Progenitor cell of endocrine pancreas (in vitro differentiated cells): ENCODE measurements around the gene CTNNA2. TPM values are rescaled to one million over a fixed set of nuclear protein-coding genes. Genes with fewer than 3 reads are reported as not detected.

ENCODE experiments used
- DNase-seq: peaks from one replicate; pipeline ENCODE4 v3.0.0; 2021; ENCODE audit warnings: low spot score; ENCODE audit not compliant: unreplicated experiment
- H3K27ac Mint-ChIP-seq: 2 replicates; pipeline ENCODE4 v1.8.0; 2021; ENCODE audit warnings: mild to moderate bottlenecking, moderate library complexity, mixed read lengths
- H3K27me3 Mint-ChIP-seq: 2 replicates; pipeline ENCODE4 v1.8.0; 2021; ENCODE audit warnings: mixed read lengths
- H3K36me3 Mint-ChIP-seq: 2 replicates; pipeline ENCODE4 v1.8.0; 2022; ENCODE audit warnings: mixed read lengths; ENCODE audit not compliant: insufficient read depth
- H3K4me1 Mint-ChIP-seq: 2 replicates; pipeline ENCODE4 v1.8.0; 2021; ENCODE audit warnings: low read depth, mixed read lengths
- H3K4me3 Mint-ChIP-seq: 2 replicates; pipeline ENCODE4 v1.8.0; 2021; ENCODE audit warnings: low read depth, mild to moderate bottlenecking, moderate library complexity, mixed read lengths
- H3K9me3 Mint-ChIP-seq: 2 replicates; pipeline ENCODE4 v1.8.0; 2021; ENCODE audit warnings: low read depth, mixed read lengths
- CTCF ChIP-seq: fragments of 200-600 bp; sonication (generic); IDR thresholded peaks from one replicate; pipeline ENCODE4 v1.5.0; 2021; ENCODE audit warnings: antibody characterized with exemption, mild to moderate bottlenecking; ENCODE audit not compliant: unreplicated experiment
- total RNA-seq: library from RNA; stranded (reverse); gene quantifications from 2 replicates; pipeline ENCODE4 v1.2.1, GENCODE V29; 2021

The CTNNA2 gene
- total RNA-seq, 1 donor from 2014 or later = 10.2 TPM

GRCh38 chr2:80148906-80149305 is 636.1 kb downstream of the CTNNA2 start:
- no peak for TF ChIP-seq CTCF
- Mint-ChIP-seq H3K9me3 (no peaks in the 10 kb centered on the region), H3K27ac (no peak overlapping the region), H3K27me3 (no peaks in the 10 kb centered on the region), H3K4me3 (no peak overlapping the region), H3K4me1 (peaks cover 2% of the 10 kb centered on the region), H3K36me3 (no peaks in the 10 kb centered on the region)
- no peak for DNase-seq

- Mint-ChIP-seq H3K27ac (no peak overlapping the region), H3K4me3 (no peak overlapping the region), H3K9me3 (no peaks in the 10 kb centered on the region), H3K36me3 (no peaks in the 10 kb centered on the region), H3K4me1 (peaks cover 2% of the 10 kb centered on the region), H3K27me3 (no peaks in the 10 kb centered on the region)
- TF ChIP-seq CTCF = no peak
- DNase-seq = no peak
Observed at GRCh38 chr2:80149991-80150390, 637.1 kb downstream of the CTNNA2 start.

GRCh38 chr2:80151248-80151647 is 638.4 kb downstream of the CTNNA2 start:
- H3K4me1 Mint-ChIP-seq = no peaks in the 10 kb centered on the region

GRCh38 chr2:80151651-80152050 is 638.8 kb downstream of the CTNNA2 start:
- H3K4me1 Mint-ChIP-seq = no peaks in the 10 kb centered on the region
- H3K27ac Mint-ChIP-seq = no peak overlapping the region
- no peaks in the 10 kb centered on the region for H3K36me3 Mint-ChIP-seq
- no peak for TF ChIP-seq CTCF
- H3K27me3 Mint-ChIP-seq = no peaks in the 10 kb centered on the region
- H3K4me3 Mint-ChIP-seq = no peak overlapping the region
- DNase-seq = no peak
- no peaks in the 10 kb centered on the region for H3K9me3 Mint-ChIP-seq

More at GRCh38 chr2:80151248-80151647, 638.4 kb downstream of the CTNNA2 start:
- DNase-seq = no peak
- H3K27me3 Mint-ChIP-seq = no peaks in the 10 kb centered on the region
- no peaks in the 10 kb centered on the region for H3K36me3 Mint-ChIP-seq
- no peak overlapping the region for H3K27ac Mint-ChIP-seq
- no peak for TF ChIP-seq CTCF
- no peaks in the 10 kb centered on the region for H3K9me3 Mint-ChIP-seq
- H3K4me3 Mint-ChIP-seq = no peak overlapping the region

- Mint-ChIP-seq H3K4me3 (no peak overlapping the region), H3K27ac (no peak overlapping the region), H3K36me3 (no peaks in the 10 kb centered on the region), H3K4me1 (no peaks in the 10 kb centered on the region), H3K27me3 (no peaks in the 10 kb centered on the region), H3K9me3 (no peaks in the 10 kb centered on the region)
- no peak for TF ChIP-seq CTCF
- no peak for DNase-seq
Observed at GRCh38 chr2:80153151-80153550, 640.3 kb downstream of the CTNNA2 start.
